Ovary (tissue), 9 donors: ENCODE measurements around the gene APOBEC3H. TPM values are rescaled to one million over a fixed set of nuclear protein-coding genes. Genes with fewer than 3 reads are reported as not detected.
A peak's percentile ranks its signal among the peaks of the same experiment; 100 is the strongest.

Source experiments
- DNase-seq, 5 donors: peaks; one replicate each; pipeline ENCODE4 v3.0.0-alpha.2; 2019 to 2020
- H3K27ac ChIP-seq, 2 donors: fragments of 200-600 bp; one replicate each; pipeline versions ENCODE4 v1.5.1 to v1.8.0; 2019 to 2022
- H3K27me3 ChIP-seq: fragments of 200-600 bp; one replicate; pipeline ENCODE4 v1.8.0; 2022
- H3K36me3 ChIP-seq: fragments of 200-600 bp; sonication (generic); one replicate; pipeline ENCODE4 v1.5.1; 2019
- H3K4me1 ChIP-seq: one replicate; pipeline ENCODE4 v1.8.1; 2013; ENCODE audit warnings: mild to moderate bottlenecking, moderate library complexity; ENCODE audit not compliant: insufficient read depth
- H3K4me3 ChIP-seq: fragments of 200-600 bp; sonication (generic); one replicate; pipeline ENCODE4 v1.5.1; 2017
- H3K9me3 ChIP-seq, 2 donors: fragments of 200-600 bp in 1 of 2; sonication (generic) in 1 of 2; one replicate each; pipeline versions ENCODE4 v1.5.1 to v1.8.1; 2013 to 2019; ENCODE audit warnings: mild to moderate bottlenecking in 1 of 2, moderate library complexity in 1 of 2
- EP300 ChIP-seq: sonication (generic); formaldehyde crosslinking; IDR thresholded peaks from one replicate; pipeline ENCODE4 v1.6.1; 2017; ENCODE audit warnings: antibody characterized with exemption
- POLR2A ChIP-seq: fragments of 450-650 bp; IDR thresholded peaks from one replicate; pipeline ENCODE4 v1.6.1; 2017; ENCODE audit warnings: antibody characterized with exemption, mild to moderate bottlenecking, moderate library complexity
- WGBS, 3 donors: extraction: QIAGEN DNeasy Blood & Tissue Kit in 1 of 3; methylation state at CpG; one replicate each; pipeline versions ENCODE4 v1.1.5 to v1.1.7; 2013 to 2017; 5-methylcytosine and 5-hydroxymethylcytosine counted together
- intact Hi-C, 4 donors: fragments of 100-400 bp; cut with DNase I; formaldehyde crosslinking; loops; one replicate each; pipeline versions ENCODE4 v1.11.0 to v1.15.1; 2022 to 2023
- polyA plus RNA-seq, 2 donors: library from polyadenylated mRNA; stranded (reverse); fragments of 200-250 nt in 1 of 2; fragments of 350-450 nt in 1 of 2; fragmentation: Illumina TruSeq in 1 of 2; extraction: RNeasy Lipid Tissue Mini Kit (QIAGEN cat#74804) in 1 of 2; gene quantifications; one replicate each; pipeline ENCODE4 v1.2.3, GENCODE V29; 2013 to 2014
- total RNA-seq, 7 donors: library from RNA; depleted of rRNA in 2 of 7; stranded (reverse); fragments of >200 nt in 2 of 7; fragmentation: NEBNext Ultra II Directional in 3 of 7; extraction: Animal tissue kit (Norgen Biotek cat#: 25700) in 3 of 7; gene quantifications; one replicate each; pipeline versions ENCODE4 v1.1.0 to v1.2.4, GENCODE V29; 2016 to 2023
- TF ChIP-seq, protein P1 (sequence below), 3 donors: fragments of 450-650 bp in 2 of 3; fragments of 200-600 bp in 1 of 3; IDR thresholded peaks; one replicate each; pipeline versions ENCODE4 v1.5.1 to v1.8.0; 2016 to 2022; ENCODE audit warnings: antibody characterized with exemption in 3 of 3, mild to moderate bottlenecking in 1 of 3
- donor health status: DM: no; HTN: no; CAD: no; lungs with moderate emphysema.
- donor health status: DM: no; HTN: no; CAD: no.
- donor health status: Bipolar disorder and iron deficiency.
- donor health status: DM: yes; HTN: yes; CAD: no.
- donor health status: DM: no; HTN: no; CAD: no.
- donor health status: DM: yes; HTN: yes; CAD: no.

The APOBEC3H gene
- total and polyA plus RNA-seq, 9 donors, result 0.23 to 0.97 (median 0.31) TPM; not detected in 6

- H3K27me3 ChIP-seq, result no peaks in the 10 kb centered on the region
- H3K4me3 ChIP-seq, result no peak overlapping the region
- H3K36me3 ChIP-seq, result no peaks in the 10 kb centered on the region
- H3K4me1 ChIP-seq, result no peaks in the 10 kb centered on the region
- TF ChIP-seq, protein P1, sequence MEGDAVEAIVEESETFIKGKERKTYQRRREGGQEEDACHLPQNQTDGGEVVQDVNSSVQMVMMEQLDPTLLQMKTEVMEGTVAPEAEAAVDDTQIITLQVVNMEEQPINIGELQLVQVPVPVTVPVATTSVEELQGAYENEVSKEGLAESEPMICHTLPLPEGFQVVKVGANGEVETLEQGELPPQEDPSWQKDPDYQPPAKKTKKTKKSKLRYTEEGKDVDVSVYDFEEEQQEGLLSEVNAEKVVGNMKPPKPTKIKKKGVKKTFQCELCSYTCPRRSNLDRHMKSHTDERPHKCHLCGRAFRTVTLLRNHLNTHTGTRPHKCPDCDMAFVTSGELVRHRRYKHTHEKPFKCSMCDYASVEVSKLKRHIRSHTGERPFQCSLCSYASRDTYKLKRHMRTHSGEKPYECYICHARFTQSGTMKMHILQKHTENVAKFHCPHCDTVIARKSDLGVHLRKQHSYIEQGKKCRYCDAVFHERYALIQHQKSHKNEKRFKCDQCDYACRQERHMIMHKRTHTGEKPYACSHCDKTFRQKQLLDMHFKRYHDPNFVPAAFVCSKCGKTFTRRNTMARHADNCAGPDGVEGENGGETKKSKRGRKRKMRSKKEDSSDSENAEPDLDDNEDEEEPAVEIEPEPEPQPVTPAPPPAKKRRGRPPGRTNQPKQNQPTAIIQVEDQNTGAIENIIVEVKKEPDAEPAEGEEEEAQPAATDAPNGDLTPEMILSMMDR (IDR thresholded peaks at IDR 0.05), result no peak
- no peak for TF ChIP-seq POLR2A
- no peak for TF ChIP-seq EP300
- peak in 1 of 5 donors; percentile 30 for DNase-seq
- H3K27ac ChIP-seq, result no peak overlapping the region
- H3K9me3 ChIP-seq, result no peaks in the 10 kb centered on the region
- WGBS, 3 donors, result 14 to 18% (median 16%) methylated on average over 32 to 33 of the region's 33 CpGs
- intact Hi-C loops, result loop anchor here (5.0 to 10.0 kb wide), 6 partner anchors 109 to 357 kb away; partner anchors contain the start of gene APOBEC3C (in 2 of the 4)
Measured at GRCh38 chr22:39123751-39124581, 26.9 kb downstream of the APOBEC3H start.

DNA sequence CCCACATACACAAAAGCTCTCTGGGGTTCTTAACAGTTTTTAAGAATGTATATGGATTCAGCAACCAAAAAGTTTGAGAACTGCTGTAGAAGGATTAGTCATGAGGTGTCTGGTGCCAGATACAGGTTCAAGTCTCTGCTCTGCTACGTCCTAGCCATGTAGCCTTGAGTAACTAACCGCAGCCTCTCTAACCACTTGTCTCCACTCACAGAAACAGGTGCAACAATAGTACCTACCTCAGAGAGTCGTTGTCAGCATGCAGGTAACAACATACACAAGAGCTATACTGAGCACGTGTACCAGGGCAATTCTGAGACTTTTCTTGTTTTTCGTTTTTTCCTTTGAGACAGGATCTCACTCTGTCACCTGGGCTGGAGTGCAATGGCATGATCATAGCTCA, 28.6 kb downstream of the APOBEC3H start:
- intact Hi-C loops, result loop anchor here in 2 of 4 donors (10.0 kb wide), 3 partner anchors 111 to 341 kb away; partner anchors contain the start of gene APOBEC3C (in 1 of the 2)
- no peaks in the 10 kb centered on the region for H3K27me3 ChIP-seq
- 88 to 91% (median 89%) methylated on average over 5 of the region's 5 CpGs for WGBS, 3 donors
- TF ChIP-seq, protein P1 (IDR thresholded peaks at IDR 0.05), result no peak
- TF ChIP-seq EP300 (no peak), POLR2A (no peak)
- H3K4me3 ChIP-seq, result no peak overlapping the region
- no peak for DNase-seq
- H3K36me3 ChIP-seq, result no peaks in the 10 kb centered on the region
- no peaks in the 10 kb centered on the region for H3K9me3 ChIP-seq
- H3K27ac ChIP-seq, result no peak overlapping the region
- H3K4me1 ChIP-seq, result no peaks in the 10 kb centered on the region

DNA sequence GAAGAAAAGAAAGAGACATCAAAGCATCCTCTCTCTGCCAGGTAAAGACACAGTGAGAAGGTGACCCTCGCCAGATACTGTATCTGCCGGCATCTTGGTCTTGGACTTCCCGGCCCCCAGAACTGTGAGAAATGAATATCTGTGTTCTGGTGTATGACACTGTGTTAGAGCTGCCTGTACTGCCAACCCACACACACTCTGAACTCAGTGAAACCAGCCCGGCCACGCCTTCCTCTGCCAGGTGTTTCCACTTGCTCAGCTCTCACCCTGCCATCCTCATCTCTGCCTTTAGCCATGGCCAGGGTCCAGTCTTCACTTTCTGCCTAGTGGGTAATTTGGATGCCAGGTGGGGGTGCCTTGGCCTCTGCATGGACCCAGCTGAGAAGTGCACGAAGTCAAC, 31.5 kb downstream of the APOBEC3H start:
- H3K4me1 ChIP-seq, result peaks cover 4% of the 10 kb centered on the region
- intact Hi-C loops, result loop anchor here in 2 of 4 donors (10.0 kb wide), 3 partner anchors 114 to 344 kb away; partner anchors contain the start of gene APOBEC3C (in 1 of the 2)
- no peaks in the 10 kb centered on the region for H3K36me3 ChIP-seq
- no peak overlapping the region for H3K4me3 ChIP-seq
- TF ChIP-seq EP300 (no peak), POLR2A (no peak)
- TF ChIP-seq, protein P1 (IDR thresholded peaks at IDR 0.05), result no peak
- no peaks in the 10 kb centered on the region for H3K27me3 ChIP-seq
- WGBS, 3 donors, result 90 to 95% (median 92%) methylated on average over 6 of the region's 6 CpGs
- no peak for DNase-seq
- H3K9me3 ChIP-seq, result no peaks in the 10 kb centered on the region
- no peak overlapping the region for H3K27ac ChIP-seq

- no peaks in the 10 kb centered on the region for H3K36me3 ChIP-seq
- no peaks in the 10 kb centered on the region for H3K9me3 ChIP-seq
- H3K4me1 ChIP-seq, result peaks cover 4% of the 10 kb centered on the region
- DNase-seq, result no peak
- intact Hi-C loops, result loop anchor here in 2 of 4 donors (10.0 kb wide), 3 partner anchors 114 to 344 kb away; partner anchors contain the start of gene APOBEC3C (in 1 of the 2)
- TF ChIP-seq POLR2A, result no peak
- WGBS, 3 donors, result 82 to 85% (median 83%) methylated on average over 4 of the region's 4 CpGs
- H3K27me3 ChIP-seq, result no peaks in the 10 kb centered on the region
- H3K4me3 ChIP-seq, result no peak overlapping the region
- no peak overlapping the region for H3K27ac ChIP-seq
Measured at GRCh38 chr22:39129081-39129480, 32.0 kb downstream of the APOBEC3H start.
